ENCODE measurements around the gene KDM5B. TPM values are rescaled to one million over a fixed set of nuclear protein-coding genes. Genes with fewer than 3 reads are reported as not detected.
"Not testable (repeated sequence)": the region's sequence is repeated elsewhere in the genome, so short reads cannot be mapped to it uniquely, and the experiment has no call there.

KDM5B gene
- total RNA-seq, 2 experiments from 2014 or later, result 18.3 to 19.3 TPM

DNA sequence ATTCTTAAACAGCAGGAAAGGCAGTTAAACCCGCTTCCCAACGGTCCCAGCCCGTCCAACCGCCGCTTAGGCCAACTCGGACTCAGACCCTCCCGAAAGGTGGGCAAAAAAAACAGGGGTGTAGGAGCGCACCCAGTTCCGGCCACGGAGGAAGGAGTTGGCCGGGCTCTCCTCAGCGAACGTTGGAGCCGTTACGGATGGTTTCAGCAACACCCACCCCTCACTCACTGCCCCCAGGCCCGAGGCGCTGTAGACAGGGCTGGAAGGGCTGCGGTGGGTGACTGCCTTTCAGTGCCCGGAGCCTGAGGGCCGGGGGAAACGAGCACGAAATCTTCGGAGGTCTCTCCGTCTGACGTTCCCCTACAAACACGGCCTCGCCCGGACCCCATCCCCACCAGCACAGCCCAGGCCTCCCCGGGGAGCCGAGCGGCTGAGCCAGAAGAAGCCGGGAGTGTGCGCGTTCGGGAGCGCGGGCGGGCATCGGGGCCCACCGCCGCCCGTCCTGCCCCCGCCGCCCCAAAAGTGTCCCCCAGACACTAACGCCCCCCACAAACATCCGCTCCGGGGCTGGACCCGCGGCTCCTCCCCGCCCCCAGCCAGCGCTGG is 1.3 kb downstream of the KDM5B start:
- no peaks in the 10 kb centered on the region for H3K9me3 Mint-ChIP-seq
- peak overlapping the region; percentile 88 for H3K4me3 Mint-ChIP-seq
- H3K27me3 Mint-ChIP-seq, result peaks cover 14% of the 10 kb centered on the region
- peaks cover 53% of the 10 kb centered on the region for H3K4me1 Mint-ChIP-seq
- peak overlapping the region; percentile 93 for H3K27ac Mint-ChIP-seq
- peaks cover 5% of the 10 kb centered on the region for H3K36me3 Mint-ChIP-seq
- DNase-seq, result peak; percentile 35

GRCh38 chr1:202805886-202806844 is 2.1 kb downstream of the KDM5B start:
- DNase-seq, result no peak
- peak overlapping the region; percentile 93 for H3K27ac Mint-ChIP-seq
- no peaks in the 10 kb centered on the region for H3K9me3 Mint-ChIP-seq
- H3K27me3 Mint-ChIP-seq, result peaks cover 8% of the 10 kb centered on the region
- H3K4me3 Mint-ChIP-seq, result peak overlapping the region; percentile 88
- peaks cover 5% of the 10 kb centered on the region for H3K36me3 Mint-ChIP-seq
- H3K4me1 Mint-ChIP-seq, result peaks cover 52% of the 10 kb centered on the region

DNA sequence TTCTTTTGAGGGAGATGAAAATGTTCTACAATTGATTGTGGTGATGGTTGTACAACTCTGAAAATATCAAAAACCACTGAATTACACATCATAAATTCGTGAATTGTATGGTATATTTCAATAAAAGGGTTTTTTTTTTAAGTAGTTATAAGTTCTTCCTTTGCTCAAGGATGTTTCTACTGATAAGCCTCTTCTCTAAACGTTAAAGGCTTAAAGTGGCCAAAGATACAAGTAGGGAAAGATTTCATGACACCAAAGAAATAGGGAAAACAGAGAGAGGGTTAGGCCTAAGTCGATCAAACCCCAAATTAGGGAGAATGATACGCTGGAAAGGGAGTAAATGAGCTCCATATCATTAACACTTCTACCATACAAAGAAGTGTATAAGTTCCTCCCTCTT is 4.1 kb downstream of the KDM5B start:
- H3K4me1 Mint-ChIP-seq, result peaks cover 49% of the 10 kb centered on the region
- H3K27ac Mint-ChIP-seq, result peak overlapping the region; percentile 93
- no peak overlapping the region for H3K4me3 Mint-ChIP-seq
- peaks cover 14% of the 10 kb centered on the region for H3K36me3 Mint-ChIP-seq
- peaks cover 5% of the 10 kb centered on the region for H3K27me3 Mint-ChIP-seq
- DNase-seq, result no peak
- no peaks in the 10 kb centered on the region for H3K9me3 Mint-ChIP-seq

GRCh38 chr1:202802998-202803932 is 5.0 kb downstream of the KDM5B start:
- Mint-ChIP-seq H3K36me3 (peaks cover 14% of the 10 kb centered on the region), H3K27ac (peak overlapping the region; percentile 52), H3K27me3 (no peaks in the 10 kb centered on the region), H3K4me3 (peak overlapping the region; percentile 16), H3K4me1 (peaks cover 49% of the 10 kb centered on the region), H3K9me3 (no peaks in the 10 kb centered on the region)
- no peak for DNase-seq

DNA sequence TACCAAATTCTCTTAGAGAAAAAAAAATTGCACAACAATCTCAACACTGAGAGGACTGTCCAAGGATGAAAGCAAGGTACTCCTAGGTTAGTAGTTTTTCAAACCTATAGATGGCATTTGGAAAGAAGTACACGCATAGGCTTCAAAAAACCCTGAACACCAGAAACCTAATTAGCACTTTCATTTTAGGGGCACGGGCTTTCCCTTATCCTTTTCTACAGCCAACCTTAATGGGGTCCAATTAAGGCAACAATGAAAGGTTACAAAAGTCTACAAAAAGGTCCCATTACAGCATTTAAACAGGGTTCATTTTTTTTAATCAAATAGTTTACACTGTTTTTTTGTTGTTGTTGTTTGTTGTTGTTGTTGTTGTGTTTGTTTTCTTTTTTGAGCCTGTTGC is 6.2 kb downstream of the KDM5B start:
- DNase-seq, result no peak
- no peaks in the 10 kb centered on the region for H3K27me3 Mint-ChIP-seq
- no peak overlapping the region for H3K27ac Mint-ChIP-seq
- no peaks in the 10 kb centered on the region for H3K9me3 Mint-ChIP-seq
- H3K36me3 Mint-ChIP-seq, result peaks cover 14% of the 10 kb centered on the region
- peaks cover 52% of the 10 kb centered on the region for H3K4me1 Mint-ChIP-seq
- peak overlapping the region; percentile 14 for H3K4me3 Mint-ChIP-seq

- DNase-seq, result no peak
- no peaks in the 10 kb centered on the region for H3K9me3 Mint-ChIP-seq
- H3K36me3 Mint-ChIP-seq, result peaks cover 14% of the 10 kb centered on the region
- peaks cover 49% of the 10 kb centered on the region for H3K4me1 Mint-ChIP-seq
- H3K27ac Mint-ChIP-seq, result no peak overlapping the region
- no peak overlapping the region for H3K4me3 Mint-ChIP-seq
- H3K27me3 Mint-ChIP-seq, result no peaks in the 10 kb centered on the region
Observed at GRCh38 chr1:202801175-202801574, 7.0 kb downstream of the KDM5B start.

DNA sequence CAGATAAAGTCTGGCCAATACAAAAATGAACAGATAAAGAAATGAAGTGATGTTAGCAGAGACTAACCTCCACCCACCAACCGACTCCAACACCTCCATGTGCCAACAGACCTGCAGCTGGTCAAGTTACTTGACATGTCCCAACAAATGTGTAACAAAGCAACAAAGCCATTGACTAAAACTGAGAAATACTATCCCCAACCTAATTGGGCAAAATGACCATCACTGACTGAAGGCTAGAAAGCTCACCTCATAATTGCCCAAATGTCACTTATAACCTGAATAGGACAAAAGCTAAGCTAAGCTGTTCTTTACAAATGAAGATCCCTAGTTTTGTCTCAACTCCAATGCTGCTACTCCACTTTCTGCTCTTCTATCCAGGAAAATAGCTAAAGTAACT is 7.5 kb downstream of the KDM5B start:
- H3K36me3 Mint-ChIP-seq, result peaks cover 14% of the 10 kb centered on the region
- H3K27ac Mint-ChIP-seq, result no peak overlapping the region
- peaks cover 46% of the 10 kb centered on the region for H3K4me1 Mint-ChIP-seq
- no peaks in the 10 kb centered on the region for H3K27me3 Mint-ChIP-seq
- no peak overlapping the region for H3K4me3 Mint-ChIP-seq
- no peak for DNase-seq
- H3K9me3 Mint-ChIP-seq, result no peaks in the 10 kb centered on the region

DNA sequence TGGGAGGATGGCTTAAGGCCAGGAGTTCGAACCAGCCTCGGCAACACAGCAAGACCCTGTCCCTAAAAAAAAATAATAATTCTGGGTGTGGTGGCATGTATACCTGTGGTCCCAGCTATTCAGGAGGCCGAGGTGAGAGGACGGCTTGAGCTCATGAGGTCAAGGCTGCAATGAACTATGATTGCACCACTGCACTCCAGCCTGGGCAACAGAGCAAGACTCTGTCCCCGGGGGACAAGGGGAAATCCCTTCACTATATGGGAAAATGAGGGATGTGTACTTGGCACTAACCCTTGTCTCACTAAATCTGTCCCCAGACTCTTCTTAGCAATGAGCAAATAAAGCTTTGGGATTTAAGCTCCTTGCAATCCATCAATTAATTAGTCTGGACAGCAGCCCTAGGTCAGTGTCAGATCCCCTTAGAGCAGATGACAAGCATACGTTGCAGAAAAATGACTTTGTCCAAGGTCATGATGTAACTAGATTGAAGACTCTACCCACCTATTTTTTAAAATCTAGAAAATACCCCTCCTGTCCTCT is 9.4 kb downstream of the KDM5B start:
- Mint-ChIP-seq H3K36me3 (peaks cover 14% of the 10 kb centered on the region), H3K9me3 (no peaks in the 10 kb centered on the region), H3K27ac (no peak overlapping the region), H3K27me3 (no peaks in the 10 kb centered on the region), H3K4me1 (peaks cover 39% of the 10 kb centered on the region), H3K4me3 (no peak overlapping the region)
- DNase-seq, result no peak

DNA sequence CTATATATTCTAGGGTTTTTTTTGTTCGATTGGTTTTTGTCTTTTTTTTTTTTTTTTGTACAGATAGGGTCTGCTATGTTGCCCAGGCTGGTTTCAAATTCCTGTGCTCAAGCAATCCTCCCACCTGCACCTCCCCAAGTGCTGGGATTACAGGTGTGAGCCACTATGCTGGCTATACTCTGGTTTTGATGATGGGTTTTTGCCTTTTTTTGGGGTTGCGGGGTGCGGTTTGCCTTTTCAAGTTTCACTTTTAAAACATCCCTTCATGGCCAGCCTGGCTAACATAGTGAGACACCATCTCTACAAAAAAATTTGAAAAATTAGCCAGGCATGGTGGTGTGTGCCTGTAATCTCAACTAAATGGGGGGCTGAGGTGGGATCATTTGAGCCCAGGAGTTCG is 10.0 kb downstream of the KDM5B start:
- no peaks in the 10 kb centered on the region for H3K9me3 Mint-ChIP-seq
- H3K27ac Mint-ChIP-seq, result no peak overlapping the region
- H3K36me3 Mint-ChIP-seq, result peaks cover 14% of the 10 kb centered on the region
- no peak overlapping the region for H3K4me3 Mint-ChIP-seq
- H3K4me1 Mint-ChIP-seq, result peaks cover 34% of the 10 kb centered on the region
- DNase-seq, result no peak
- H3K27me3 Mint-ChIP-seq, result no peaks in the 10 kb centered on the region

- Mint-ChIP-seq H3K9me3 (no peaks in the 10 kb centered on the region), H3K4me3 (no peak overlapping the region), H3K27me3 (no peaks in the 10 kb centered on the region), H3K4me1 (peaks cover 21% of the 10 kb centered on the region), H3K36me3 (peaks cover 10% of the 10 kb centered on the region), H3K27ac (no peak overlapping the region)
- DNase-seq, result no peak
Observed at GRCh38 chr1:202796670-202797069, 11.6 kb downstream of the KDM5B start.

DNA sequence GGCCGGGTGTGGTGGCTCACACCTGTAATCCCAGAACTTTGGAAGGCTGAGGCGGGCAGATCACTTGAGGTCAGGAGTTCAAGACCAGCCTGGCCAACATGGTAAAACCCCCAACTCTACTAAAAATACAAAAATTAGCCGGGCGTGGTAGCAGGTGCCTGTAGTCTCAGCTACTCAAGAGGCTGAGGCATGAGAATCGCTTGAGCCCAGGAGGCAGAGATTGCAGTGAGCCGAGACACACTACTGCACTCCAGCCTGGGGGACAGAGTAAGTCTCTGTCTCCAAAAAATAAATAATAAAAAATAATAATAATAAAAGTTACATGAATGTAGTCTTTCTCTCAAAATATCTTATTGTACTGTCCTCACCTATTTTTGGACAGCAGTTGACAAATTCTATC is 13.3 kb downstream of the KDM5B start:
- H3K9me3 Mint-ChIP-seq, H3K27ac Mint-ChIP-seq, H3K36me3 Mint-ChIP-seq, H3K4me3 Mint-ChIP-seq, DNase-seq, H3K27me3 Mint-ChIP-seq: not testable (repeated sequence)
- peaks cover 15% of the 10 kb centered on the region for H3K4me1 Mint-ChIP-seq

GRCh38 chr1:202794051-202794740 is 14.0 kb downstream of the KDM5B start:
- Mint-ChIP-seq H3K36me3 (peaks cover 2% of the 10 kb centered on the region), H3K27ac (no peak overlapping the region), H3K27me3 (no peaks in the 10 kb centered on the region), H3K4me1 (peaks cover 17% of the 10 kb centered on the region), H3K9me3 (no peaks in the 10 kb centered on the region), H3K4me3 (no peak overlapping the region)
- DNase-seq, result no peak

GRCh38 chr1:202791077-202791747 is 17.0 kb downstream of the KDM5B start:
- Mint-ChIP-seq H3K27me3 (no peaks in the 10 kb centered on the region), H3K27ac (no peak overlapping the region), H3K4me1 (peaks cover 12% of the 10 kb centered on the region), H3K9me3 (no peaks in the 10 kb centered on the region), H3K36me3 (peaks cover 3% of the 10 kb centered on the region), H3K4me3 (no peak overlapping the region)
- no peak for DNase-seq

GRCh38 chr1:202788800-202789199 is 19.4 kb downstream of the KDM5B start:
- no peak overlapping the region for H3K27ac Mint-ChIP-seq
- H3K4me1 Mint-ChIP-seq, result peaks cover 6% of the 10 kb centered on the region
- peaks cover 3% of the 10 kb centered on the region for H3K36me3 Mint-ChIP-seq
- H3K4me3 Mint-ChIP-seq, result no peak overlapping the region
- no peaks in the 10 kb centered on the region for H3K9me3 Mint-ChIP-seq
- no peak for DNase-seq
- H3K27me3 Mint-ChIP-seq, result no peaks in the 10 kb centered on the region

All from activated naive CD8-positive, alpha-beta T cell treated with anti-CD3 and anti-CD28 coated beads for 36 hours (primary cell).